ENCODE data around the gene ZNF536.

GRCh38 chr19:30375553-30376031, 3.4 kb downstream of the ZNF536 start:
- TF ChIP-seq CTCF (IDR thresholded peaks at IDR 0.05) (no peak), ZFX (IDR thresholded peaks at IDR 0.05; ENCODE audit: borderline replicate concordance) (no peak)
